GM19239 (cell line): ENCODE measurements around the gene RUSF1.
"Not testable (repeated sequence)": the region's sequence is repeated elsewhere in the genome, so short reads cannot be mapped to it uniquely, and the experiment has no call there.

Source experiments
- DNase-seq: peaks from one replicate; pipeline ENCODE4 v3.0.0; 2011; ENCODE audit warnings: low spot score; ENCODE audit not compliant: insufficient read length
- FAIRE-seq: peaks from 2 replicates; lab custom pipeline; 2011; peaks lifted over from hg19 to GRCh38; lab: Jason Lieb, UNC

The RUSF1 gene

DNA sequence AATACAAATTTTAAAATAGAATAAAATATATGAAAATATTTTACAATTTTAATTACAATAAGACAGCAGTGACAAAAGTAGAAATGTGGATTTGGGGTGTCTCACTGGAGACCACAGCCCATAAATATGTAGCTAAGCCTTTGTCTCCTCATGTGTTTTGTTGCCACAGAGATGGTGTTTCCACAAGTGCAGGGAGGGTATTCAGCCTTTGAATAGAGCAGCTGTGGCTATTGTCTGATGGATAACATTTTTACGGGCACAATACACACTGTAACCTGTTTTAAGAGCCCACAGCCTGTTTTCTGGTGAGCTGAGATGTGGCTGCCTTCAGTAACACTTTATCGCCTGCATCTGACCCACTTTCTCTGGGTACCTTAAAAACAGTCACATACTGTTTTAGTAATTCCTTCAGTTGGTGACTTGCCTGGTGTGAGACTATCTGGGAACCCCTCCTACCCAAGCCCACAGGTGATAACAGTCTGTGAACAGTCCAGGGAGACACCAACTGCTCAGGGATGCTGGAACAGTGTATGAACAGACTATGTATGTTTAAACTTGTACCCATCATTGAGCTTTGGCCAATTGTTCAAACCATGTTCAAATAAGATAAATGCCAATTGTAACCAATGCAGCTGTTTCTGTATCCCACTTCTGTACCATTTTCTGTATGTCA, 11.7 kb upstream of the RUSF1 start:
- no peak for FAIRE-seq

DNA sequence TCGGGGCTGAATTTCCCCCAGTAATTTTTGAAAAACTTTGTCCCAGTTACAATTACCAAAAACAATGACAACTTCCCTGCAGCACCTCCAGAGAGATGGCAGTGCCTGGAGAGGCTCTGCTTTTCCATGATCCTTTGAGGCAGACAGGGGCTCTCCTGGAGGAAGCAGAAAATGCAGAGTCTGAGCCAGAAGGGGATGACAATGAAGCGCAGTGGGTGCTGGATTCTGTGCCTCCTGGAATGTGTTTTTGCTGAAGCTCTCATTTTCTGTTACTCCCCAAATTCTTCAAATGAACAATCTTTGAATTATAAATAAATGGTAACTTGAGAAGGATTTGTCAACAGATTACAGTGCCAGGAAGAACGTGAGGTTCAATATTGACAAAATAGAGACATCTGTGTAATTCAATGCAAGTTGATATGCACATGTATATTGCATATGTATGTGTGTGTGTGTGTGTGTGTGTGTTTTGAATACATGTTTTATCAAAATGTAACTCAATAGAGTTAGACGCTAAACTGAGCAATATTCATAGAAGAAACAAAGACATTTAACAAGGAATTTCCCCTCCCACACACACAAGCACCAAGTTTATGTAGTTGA, 9.7 kb upstream of the RUSF1 start:
- FAIRE-seq, result no peak
- DNase-seq, result no peak

More for the DNA sequence above, 11.7 kb upstream of the RUSF1 start:
- DNase-seq, result no peak

DNA sequence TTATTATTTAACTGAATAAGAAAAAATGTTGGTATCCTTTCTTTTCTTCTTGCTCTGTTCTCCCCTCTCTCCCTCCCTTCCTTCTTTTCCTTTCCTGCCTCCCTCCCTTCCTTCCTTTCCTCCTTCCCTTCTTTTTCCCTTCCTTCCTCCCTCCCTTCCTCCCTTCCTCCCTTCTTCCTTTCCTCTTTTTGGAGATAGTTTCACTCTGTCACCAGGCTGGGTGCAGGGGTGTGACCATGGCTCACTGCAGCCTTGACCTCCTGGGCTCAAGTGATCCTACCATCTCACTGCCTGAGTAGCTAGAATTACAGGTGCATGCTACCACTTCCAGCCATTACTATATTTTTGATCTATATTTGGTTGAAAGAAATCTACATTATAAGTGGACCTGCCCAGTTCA, 5.7 kb upstream of the RUSF1 start:
- DNase-seq, result no peak
- no peak for FAIRE-seq

DNA sequence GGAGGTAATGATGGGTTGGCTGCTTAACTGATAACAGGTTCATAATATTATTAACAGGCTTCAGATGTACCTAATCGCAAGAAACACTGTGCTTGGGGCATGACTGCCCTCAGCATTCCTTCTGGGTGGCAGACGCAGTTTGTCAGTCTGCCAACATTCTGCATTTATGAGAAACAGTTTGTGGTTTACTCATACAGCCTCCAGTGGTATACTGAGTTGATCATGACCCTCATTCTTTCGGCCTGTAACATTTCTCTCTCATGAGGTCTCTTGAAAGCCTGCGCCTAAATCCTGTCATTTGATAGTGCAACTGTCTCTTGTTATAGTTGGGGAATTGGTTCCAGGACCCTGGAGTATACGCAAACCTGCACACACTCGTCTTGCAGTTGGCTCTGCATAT, 4.9 kb upstream of the RUSF1 start:
- DNase-seq (no peak), FAIRE-seq (no peak)

DNA sequence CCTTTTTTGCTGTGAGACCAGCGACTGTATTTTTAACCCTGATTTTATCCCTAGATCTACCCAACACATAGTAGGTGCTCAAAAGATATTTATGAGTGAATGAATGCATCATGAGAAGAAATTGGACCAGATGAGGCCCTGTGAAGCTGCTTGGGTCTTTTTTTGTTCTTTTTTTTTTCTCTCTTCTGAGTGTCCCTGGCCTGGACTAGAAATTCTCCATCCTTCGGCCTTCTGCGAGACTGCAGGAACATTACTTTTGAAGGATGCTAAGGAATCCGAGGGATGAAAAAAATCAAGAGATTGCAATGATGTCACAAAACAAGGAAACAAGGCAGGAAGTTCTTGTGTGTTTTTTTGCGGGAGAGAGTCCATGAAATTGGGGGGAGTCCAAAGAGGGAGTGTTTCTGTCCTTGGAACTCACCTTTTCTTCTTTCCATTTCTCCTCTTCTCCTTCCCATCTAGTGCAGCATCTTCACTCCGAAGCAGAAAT, 560 bp upstream of the RUSF1 start:
- FAIRE-seq (peak; percentile 61), DNase-seq (no peak)

DNA sequence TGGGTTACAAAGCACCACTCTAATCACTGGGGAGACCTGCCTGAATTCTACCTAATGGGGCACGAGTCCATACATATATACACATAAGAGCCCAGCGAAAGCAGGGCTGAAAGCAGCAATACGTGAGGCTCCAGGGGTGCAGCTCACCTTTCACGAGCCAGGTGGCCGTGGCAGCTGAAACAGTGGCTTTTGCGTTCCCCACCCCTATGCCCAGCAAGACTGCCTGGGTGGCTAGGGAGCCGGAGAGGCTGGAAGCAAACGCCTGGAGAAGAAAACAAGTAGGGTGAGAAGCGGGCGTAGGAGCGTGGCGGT, 618 bp downstream of the RUSF1 start:
- no peak for FAIRE-seq
- DNase-seq, result no peak

DNA sequence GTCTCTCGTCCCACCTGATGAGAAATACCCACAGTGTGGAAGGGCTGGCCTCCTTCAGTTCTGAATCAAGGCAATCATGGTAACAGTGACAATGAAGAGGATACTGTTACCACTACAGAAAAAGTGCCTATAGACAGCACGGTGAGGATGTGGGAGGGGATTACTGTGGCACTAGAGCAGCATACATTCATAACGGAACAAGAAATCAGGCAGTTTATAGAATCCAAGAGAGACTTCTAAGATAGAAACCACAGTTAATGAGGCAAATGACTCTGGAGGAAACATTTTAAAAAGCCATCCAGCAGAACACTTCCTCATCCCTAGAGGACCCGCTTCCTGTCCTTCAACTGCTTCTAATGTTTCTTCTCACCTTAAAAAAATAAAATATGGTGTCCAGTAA, 2.7 kb downstream of the RUSF1 start:
- FAIRE-seq (no peak), DNase-seq (no peak)

DNA sequence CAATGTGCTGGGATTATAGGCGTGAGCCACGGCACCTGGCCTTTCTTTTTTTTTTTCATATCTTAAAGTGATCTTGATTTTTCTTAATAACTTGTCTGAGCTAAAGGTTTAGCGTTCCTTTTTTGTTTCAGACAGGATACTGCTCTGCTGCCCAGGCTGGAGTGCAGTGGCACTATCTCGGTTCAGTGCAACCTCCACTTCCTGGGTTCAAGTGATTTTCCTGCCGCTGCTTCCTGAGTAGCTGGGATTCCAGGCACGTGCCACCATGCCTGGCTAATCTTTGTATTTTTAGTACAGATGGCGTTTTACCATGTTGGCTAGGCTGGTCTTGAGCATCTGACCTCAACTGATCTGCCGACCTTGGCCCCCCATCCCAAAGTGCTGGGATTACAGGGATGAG, 4.0 kb downstream of the RUSF1 start:
- no peak for FAIRE-seq
- no peak for DNase-seq

DNA sequence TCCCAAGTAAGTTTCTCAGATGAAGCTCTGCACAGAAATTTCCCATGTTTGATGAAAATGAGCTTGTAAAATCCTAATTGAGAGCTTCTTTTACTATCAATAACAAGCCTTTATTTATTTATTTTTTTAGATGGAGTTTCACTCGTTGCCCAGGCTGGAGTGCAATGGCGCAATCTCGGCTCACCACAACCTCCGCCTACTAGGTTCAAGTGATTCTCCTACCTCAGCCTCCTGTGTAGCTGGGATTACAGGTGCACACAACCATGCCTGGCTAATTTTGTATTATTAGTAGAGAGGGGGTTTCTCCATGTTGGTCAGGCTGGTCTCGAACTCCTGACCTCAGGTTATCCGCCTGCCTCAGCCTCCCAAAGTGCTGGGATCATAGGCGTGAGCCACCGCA, 4.6 kb downstream of the RUSF1 start:
- not testable (repeated sequence) for DNase-seq, FAIRE-seq

DNA sequence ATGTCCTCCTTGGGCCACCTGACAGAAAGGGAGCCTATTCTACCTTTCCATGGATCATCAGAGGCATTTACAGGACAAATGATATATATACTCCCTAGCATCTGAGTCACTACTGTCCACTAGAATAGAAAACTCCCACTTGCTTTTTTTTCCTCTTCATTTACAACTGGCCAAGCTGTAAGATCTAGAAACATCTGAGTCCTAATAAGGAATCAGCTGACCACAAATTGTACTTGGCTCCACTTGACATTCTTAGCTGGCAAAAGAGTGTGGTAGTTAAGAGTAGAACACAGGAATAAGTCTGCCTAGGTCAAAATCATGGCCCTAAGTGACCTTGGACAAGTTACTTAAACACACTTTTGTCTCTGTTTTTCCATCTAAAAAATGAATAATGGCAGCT, 5.2 kb downstream of the RUSF1 start:
- DNase-seq (no peak), FAIRE-seq (no peak)

DNA sequence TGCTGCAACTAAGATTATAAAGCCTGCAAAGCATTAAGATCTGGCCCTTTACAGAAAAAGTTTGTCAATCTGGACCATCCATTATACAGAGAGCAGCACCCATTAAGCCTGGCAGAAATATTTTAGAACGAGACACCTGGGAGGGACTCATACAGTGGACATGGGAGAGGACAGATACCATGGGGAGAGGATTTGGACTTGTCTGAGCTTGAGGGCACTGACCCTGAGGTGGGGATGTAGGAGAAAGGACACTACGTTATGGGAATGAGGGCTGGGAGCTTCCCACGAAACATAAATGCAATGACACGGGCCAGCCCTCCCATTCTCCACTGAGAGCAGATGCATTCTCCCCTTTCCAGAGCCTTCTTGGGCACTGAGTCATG, 6.2 kb downstream of the RUSF1 start:
- DNase-seq (no peak), FAIRE-seq (no peak)

DNA sequence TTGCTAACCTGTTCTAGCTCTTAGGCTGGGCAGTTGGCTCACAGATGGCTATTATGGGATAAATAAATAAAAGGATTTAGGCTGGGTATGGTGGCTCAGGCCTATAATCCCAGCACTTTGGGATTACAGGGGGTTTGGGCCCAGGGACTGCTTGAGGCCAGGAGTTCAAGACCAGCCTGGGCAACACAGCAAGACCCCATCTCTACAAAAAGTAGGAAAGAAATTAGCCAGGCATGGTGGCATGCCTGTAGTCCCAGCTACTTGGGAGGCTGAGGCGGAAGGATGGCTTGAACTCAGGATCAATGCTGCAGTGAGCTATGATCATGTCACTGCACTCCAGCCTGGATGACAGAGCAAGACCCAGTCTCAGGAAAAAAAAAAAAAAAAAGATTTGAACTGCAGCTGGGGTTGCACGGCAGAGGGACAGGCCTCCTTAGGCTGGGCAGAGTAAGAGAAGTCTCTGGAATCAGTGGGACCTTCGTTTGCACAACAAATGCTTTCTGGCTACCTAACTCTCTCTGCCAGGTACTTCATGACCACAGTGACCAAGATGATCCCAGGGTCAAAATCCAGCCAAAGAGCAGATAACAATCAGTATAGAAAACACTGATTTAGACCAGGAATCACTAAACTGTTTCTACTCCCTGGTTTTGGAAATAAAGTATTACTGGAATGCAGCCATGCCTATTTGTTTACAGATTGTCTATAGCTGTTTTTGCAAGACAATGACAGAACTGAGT, 6.8 kb downstream of the RUSF1 start:
- DNase-seq (no peak), FAIRE-seq (no peak)

DNA sequence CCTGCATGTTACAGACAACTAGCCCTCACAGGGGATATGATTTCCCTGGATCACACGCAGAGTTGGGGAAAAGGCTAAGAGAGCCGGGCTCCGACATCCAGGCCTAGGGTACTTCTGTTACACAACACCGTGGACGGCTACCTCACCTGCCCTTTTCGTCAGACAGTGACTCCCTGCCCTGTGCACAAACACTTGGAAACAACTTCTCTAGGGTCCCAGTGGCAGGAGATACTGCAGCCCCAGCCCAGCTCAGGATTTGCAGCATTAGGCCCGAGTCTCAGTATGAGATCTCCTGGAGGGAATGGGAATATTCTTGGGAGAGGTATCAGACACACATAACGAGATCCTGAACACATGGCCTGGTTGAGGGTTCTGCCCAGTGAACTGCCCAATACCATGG, 8.3 kb downstream of the RUSF1 start:
- DNase-seq (no peak), FAIRE-seq (no peak)

DNA sequence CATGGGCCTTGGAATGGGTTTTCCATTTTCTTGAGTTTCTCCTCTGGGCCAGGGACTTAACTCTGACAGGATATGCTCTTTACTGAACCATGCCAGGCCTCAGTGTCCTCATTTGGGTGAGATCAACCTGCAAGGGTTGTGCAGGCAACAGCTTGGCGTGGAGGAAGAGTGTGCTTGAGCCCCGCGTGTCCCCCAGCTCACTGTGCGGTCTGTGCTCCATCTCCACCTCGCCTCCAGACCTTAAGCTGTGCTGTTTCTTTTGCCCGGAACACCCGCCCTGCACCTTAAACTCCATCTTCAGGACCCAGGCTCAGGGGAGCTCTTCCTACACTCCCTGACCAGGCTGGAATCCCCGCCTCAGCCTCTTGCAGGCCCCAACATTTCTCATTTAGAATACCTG, 9.7 kb downstream of the RUSF1 start:
- no peak for FAIRE-seq
- DNase-seq, result no peak

DNA sequence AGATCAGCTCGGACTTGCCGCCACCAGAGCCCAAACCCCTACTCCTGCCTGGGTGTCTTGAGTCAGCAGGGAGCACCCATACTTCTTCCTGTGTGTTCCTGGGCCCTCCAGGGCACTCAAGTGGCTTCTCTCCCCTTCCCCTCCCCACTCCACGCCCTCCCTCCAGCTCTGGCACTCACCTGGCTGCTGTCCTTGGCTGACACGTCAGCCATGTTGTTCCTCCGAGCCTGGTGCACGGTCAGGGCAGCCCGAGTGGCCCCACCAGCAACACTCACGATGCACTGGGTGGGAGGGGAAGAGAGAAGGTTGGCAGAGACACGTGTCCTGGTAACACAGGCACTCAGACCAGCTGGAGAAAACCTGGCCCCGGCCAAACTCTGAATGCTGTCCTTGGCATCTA, 11.5 kb downstream of the RUSF1 start:
- DNase-seq (no peak), FAIRE-seq (no peak)

DNA sequence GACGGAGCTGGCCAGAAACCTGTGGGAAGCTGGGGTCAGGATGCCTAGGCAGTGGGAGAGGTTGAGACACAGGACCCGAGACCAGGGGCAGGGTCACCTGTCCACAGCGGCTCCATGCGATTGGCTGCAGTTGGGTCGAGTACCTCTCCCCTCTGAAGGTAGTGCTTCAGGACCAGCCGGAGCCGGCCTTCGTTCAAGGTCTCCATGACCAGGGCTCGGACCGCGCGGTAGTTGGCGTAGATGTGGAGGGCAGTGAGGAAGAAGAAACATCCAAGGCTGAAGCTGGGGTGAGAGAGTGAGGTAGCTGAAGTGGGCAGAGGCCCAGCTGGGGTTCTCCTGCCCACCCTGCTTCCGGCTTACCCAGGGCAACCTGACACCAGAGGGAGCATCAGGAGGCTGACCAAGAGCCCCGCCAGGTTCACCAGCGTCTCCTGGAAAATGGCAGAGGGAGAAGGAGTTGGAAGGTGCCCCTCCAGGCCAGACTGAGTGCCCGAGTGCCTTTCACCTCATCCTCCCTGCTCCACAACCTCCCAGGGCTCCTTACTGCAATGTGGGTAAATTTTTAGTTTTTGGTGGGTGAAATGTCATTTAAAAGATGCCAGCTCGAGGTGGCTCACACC, 14.6 kb downstream of the RUSF1 start:
- DNase-seq (no peak), FAIRE-seq (no peak)

DNA sequence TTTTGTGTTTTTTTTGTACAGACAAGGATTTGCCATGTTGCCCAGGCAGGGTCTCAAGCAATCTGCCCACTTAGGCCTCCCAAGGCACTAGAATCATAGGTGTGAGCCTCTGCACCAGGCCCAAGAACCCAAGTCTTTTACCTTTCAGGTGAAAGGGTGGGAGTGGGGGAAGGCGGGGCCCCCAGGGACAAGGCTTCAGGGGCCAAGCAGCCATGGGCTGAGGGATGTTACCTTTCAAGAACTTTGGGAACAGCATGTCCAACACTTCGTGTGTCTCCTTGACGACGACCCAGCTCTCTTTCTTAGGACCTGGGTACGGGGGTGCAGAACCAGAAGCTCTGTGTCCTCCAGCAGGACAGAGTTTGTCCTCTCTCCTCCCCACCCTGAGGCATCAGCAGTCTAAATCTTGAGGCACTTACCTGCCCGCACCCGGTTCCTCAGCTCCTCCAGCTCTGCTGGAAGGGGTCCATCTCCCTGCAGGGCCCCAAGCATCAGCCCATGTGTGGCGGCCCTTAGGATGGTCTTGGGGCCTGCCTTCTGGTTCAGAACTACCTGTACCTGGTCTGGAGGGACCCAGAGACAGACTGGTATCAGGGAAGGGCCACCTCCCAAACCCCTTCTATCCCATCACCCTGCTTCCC, 16.3 kb downstream of the RUSF1 start:
- DNase-seq, result no peak
- FAIRE-seq, result no peak

DNA sequence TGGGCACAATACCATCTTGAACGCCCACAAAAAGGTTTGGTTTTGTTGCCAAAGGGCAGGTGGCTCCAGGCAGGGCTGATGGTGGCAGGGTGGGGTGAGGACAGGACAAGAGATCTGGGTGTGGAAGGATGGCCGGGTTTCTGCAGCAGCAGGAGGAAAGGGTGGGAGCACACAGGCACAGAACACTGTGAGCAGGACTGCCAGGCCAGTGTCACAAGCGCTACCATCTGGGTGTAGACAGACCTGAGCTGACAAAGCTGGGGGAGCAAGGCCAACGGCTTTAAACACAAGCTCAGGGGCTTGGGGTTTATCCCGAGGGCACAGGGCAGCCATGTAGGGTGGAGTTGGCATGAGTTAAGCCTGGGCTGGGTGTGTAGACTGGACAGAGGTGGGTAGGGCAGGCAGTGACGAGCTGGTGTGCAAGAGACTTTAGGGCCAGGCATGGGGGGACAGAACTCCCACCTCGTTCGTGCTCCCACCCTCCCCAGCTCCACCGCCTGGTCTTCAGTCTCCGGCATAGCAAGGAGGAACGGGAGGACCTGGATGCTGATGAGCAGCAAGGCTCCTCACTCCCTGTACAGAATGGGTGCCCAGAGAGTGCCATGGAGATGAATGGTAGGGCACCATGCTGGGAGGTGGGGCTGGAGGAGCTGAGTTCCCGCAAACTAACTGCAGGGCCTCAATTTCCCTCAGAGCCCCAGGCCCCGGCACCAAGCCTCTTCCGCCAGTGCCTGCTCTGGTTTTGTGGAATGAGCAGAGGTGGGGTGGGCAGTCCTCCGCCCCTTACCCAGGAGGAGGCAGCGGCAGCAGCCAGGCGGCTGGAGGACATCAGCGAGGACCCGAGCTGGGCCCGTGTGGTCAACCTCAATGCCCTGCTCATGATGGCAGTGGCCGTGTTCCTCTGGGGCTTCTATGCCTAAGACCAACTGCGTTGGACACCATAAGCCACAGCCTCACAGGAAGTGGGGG, 18.3 kb downstream of the RUSF1 start:
- no peak for FAIRE-seq

DNA sequence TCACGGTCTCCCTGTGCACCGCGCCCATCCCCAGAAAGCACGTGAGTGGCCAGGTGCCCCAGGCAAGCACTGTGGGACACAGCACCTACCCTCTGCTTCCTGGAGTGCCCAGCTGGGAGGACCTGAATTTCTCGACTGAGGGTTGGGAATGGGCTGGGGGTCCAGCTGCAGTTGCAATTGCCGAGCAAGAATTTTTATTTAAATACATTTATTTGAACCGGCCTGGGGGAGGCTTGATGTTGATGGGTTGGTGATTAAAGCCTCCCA, 19.0 kb downstream of the RUSF1 start:
- DNase-seq (no peak), FAIRE-seq (no peak)

More for the DNA sequence above, 18.3 kb downstream of the RUSF1 start:
- no peak for DNase-seq
